ENCODE measurements around the gene ARFGEF2.

Gene ARFGEF2

DNA sequence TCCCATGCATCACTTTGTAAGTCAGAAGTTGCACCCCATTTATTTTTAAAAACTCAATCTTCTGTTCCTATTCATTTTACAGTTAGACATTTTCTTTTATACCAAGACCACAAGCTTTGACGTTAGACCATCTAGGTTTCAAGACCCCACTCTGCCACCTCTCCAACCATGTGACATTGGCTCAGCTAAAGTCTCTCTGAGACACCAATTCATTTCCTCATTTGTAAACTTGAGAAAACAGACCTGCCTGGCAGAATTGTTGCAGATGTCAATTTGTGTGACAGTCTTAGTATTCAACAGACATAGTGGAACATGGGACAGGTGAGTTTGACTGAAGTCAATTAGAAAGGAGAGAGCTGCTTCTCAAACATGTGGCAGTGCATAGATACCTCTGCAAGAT, 69.0 kb downstream of the ARFGEF2 start:
- no peak overlapping the region for H3K4me3 ChIP-seq (replicated peaks; ENCODE audit: low read depth, low read length)
- TF ChIP-seq, protein P1, sequence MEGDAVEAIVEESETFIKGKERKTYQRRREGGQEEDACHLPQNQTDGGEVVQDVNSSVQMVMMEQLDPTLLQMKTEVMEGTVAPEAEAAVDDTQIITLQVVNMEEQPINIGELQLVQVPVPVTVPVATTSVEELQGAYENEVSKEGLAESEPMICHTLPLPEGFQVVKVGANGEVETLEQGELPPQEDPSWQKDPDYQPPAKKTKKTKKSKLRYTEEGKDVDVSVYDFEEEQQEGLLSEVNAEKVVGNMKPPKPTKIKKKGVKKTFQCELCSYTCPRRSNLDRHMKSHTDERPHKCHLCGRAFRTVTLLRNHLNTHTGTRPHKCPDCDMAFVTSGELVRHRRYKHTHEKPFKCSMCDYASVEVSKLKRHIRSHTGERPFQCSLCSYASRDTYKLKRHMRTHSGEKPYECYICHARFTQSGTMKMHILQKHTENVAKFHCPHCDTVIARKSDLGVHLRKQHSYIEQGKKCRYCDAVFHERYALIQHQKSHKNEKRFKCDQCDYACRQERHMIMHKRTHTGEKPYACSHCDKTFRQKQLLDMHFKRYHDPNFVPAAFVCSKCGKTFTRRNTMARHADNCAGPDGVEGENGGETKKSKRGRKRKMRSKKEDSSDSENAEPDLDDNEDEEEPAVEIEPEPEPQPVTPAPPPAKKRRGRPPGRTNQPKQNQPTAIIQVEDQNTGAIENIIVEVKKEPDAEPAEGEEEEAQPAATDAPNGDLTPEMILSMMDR (IDR thresholded peaks at IDR 0.05; ENCODE audit: low read depth, low read length, missing control alignments): no peak

DNA sequence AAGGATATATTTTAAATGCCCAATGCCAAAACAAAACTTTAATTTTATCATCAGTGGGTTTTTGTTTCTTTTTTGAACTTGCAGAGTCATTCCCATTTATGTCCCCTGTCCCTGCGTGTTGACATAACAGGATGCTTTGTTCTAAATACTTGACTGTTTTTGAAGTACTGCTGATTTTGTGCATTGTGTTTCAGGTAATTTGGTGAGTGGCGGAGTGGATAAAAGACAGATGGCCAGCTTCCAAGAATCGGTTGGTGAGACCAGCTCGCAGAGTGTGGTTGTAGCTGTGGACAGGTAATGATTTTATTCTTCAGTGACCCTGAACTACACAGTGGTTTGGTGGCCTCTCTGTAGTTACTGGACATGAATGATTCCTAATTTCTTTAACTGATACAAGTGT, 74.1 kb downstream of the ARFGEF2 start:
- TF ChIP-seq, protein P1 (IDR thresholded peaks at IDR 0.05; ENCODE audit: low read depth, low read length, missing control alignments): no peak
- no peak overlapping the region for H3K4me3 ChIP-seq (replicated peaks; ENCODE audit: low read depth, low read length)
- no peak for DNase-seq (ENCODE audit: extremely low read depth, low read depth)

More for the DNA sequence above, 69.0 kb downstream of the ARFGEF2 start:
- no peak for DNase-seq (ENCODE audit: extremely low read depth, low read depth)

DNA sequence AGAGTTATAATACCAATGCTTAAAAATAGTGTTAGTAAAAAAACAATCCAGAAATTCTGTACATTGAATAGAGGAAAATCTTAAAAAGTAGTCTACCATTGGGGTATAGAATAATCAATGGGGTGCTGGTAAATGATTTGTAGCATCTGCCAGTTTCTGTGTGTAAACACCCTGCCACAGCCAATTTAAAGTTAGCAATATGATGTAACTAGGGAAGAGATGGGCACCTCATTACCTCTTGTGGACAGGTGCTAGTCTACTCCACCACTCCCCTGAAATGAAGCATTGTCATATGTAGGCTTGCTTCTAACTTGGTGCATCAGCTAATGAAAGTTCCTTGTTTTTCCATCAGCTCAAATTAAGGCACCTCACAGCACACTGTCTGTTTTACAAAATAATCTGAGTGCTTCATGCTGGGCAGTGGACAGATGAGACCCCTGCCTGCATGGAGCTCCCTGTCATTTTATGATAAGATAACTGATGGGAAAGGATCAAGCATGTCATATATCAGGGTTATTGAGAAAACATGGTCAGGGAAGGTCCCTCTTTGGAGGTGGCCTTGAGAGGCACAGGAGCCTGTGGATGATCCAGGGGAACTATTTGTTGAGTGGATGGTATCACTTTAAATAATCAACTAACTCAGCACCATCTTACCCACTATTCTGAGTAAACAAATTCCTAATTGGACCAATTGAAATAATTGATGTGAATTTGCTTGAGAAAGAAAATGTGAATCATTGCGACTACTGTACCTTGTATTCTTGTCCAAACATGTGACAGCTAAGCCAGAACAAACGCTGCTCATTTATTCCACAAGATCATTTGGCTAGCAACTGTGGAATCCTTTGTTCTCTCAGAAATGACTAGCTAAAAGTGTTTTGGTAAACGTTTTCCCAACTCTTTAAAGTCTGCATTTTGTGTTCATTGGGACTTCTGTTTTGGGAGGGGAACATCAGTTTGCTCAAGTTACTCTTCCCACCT, 78.7 kb downstream of the ARFGEF2 start:
- TF ChIP-seq, protein P1 (IDR thresholded peaks at IDR 0.05; ENCODE audit: low read depth, low read length, missing control alignments): no peak
- H3K4me3 ChIP-seq (replicated peaks; ENCODE audit: low read depth, low read length): no peak overlapping the region
- no peak for DNase-seq (ENCODE audit: extremely low read depth, low read depth)

DNA sequence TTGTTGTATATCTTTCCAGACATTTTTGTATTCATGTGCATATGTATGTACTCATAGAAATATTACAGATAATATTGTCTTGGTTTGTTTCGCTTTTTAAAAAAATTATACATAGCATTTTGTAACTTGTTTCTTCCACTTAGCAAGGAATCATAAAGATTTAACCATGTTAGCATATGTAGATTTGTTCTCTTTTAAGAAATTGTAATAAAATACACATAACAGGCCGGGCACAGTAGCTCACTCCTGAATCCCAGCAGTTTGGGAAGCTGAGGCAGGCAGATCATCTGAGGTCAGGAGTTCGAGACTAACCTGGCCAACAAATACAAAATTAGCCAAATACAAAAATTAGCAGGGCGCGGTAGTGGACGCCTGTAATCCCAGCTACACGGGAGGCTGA, 80.2 kb downstream of the ARFGEF2 start:
- no peak for DNase-seq (ENCODE audit: extremely low read depth, low read depth)
- H3K4me3 ChIP-seq (replicated peaks; ENCODE audit: low read depth, low read length): no peak overlapping the region
- TF ChIP-seq, protein P1 (IDR thresholded peaks at IDR 0.05; ENCODE audit: low read depth, low read length, missing control alignments): no peak

DNA sequence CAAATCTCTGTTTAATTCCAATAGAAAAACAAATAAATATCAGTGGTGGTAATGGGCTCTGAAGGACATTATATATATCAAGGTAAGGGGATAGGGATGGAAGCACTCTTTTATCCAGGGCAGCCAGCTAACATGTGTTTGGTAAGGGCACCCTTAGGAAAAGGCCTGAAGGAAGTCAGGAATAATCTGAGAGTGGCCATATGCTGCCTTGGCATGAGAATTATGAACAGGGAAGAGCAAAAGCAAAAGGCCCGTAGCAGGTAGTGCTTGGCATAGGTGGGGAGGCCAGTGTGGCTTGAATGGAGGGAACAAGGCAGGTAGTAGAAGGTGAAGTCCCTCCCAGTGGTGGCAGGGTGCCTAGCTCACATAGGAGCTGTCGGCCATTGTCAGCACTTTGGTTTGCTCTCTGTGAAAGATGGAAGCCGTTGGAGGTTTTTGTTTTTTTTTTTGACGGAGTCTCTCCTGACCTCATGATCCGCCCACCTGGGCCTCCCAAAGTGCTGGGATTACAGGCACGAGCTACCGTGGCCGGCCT, 85.0 kb downstream of the ARFGEF2 start:
- no peak overlapping the region for H3K4me3 ChIP-seq (replicated peaks; ENCODE audit: low read depth, low read length)
- TF ChIP-seq, protein P1 (IDR thresholded peaks at IDR 0.05; ENCODE audit: low read depth, low read length, missing control alignments): no peak
- DNase-seq (ENCODE audit: extremely low read depth, low read depth): no peak

DNA sequence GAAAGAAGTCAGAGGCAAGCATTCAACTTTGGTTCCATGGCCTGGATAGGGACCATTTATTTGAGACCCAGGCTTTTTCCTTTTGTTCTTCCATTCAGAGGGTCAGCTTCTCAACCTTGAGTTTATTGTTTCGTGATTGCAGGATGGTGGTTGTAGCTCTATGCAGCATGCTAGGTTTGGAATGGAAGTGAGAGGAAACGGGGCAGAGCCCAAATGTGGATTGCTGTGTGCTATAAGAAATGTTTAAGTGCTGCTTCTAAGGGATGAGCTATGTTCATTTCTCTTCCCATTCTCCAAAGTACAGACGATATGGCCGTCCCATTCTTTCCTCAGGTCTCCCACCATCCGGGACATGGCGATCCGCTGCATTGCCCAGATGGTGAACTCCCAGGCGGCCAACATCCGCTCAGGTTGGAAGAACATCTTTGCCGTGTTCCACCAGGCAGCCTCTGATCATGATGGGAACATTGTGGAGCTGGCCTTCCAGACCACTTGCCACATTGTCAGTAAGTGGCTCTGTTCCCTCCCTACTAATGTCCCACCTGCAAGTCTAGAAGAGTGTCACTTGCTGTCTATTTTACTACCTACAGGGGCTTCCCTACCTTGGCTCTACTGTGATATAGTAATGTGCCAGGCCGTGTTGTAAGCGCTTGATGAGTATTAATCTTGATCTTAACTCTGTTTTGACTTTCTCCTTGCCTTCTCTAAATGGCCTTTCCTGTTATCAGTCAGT, 88.6 kb downstream of the ARFGEF2 start:
- H3K4me3 ChIP-seq (replicated peaks; ENCODE audit: low read depth, low read length): no peak overlapping the region
- no peak for DNase-seq (ENCODE audit: extremely low read depth, low read depth)
- TF ChIP-seq, protein P1 (IDR thresholded peaks at IDR 0.05; ENCODE audit: low read depth, low read length, missing control alignments): no peak

All from HFF-Myc (cell line).